ENCODE measurements around the gene MLLT1.

DNA sequence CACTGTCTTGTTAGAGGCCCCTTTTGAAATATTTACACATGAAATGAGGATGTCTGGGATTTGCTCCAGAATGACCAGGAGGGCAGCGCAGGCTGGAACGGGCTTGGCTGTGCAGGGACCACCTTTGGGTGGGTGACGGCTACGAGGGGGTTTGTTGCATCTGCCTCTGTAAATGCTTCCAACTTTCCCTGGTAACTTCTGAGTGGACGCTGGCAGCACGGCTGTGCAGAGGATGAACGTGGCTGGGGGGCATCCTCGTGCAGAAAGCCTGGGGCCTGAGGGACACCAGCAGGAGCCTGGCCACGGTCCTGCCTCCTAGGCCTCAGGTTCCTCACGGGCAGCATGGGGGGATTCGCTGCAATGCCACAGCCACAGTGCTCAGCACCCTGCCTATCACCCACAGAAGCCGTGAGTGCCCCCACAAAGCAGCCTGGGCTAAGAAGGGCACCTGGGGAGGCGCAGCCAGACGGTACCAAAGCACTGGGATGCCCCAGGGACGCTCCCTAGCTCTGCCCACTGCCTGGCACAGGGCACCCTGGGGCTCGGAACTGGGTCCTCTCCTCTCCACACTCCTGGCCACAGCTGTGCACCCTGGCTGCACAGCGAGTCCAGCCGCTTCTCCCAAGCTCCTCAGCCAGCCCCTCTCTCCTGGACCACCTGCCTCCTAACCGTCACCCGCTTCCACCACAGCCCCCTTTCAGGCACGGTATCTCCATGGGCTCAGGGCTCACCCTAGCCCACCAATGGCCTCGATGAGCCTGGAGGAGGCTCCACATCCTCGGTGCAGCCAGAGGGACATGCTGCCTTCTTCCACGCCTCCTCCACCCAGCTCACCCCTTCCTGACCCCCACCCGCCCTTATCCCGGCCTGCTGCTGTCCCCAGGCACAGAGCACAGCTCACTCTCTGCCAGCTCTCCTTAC, 44.5 kb downstream of the MLLT1 start:
- TF ChIP-seq, protein P1, sequence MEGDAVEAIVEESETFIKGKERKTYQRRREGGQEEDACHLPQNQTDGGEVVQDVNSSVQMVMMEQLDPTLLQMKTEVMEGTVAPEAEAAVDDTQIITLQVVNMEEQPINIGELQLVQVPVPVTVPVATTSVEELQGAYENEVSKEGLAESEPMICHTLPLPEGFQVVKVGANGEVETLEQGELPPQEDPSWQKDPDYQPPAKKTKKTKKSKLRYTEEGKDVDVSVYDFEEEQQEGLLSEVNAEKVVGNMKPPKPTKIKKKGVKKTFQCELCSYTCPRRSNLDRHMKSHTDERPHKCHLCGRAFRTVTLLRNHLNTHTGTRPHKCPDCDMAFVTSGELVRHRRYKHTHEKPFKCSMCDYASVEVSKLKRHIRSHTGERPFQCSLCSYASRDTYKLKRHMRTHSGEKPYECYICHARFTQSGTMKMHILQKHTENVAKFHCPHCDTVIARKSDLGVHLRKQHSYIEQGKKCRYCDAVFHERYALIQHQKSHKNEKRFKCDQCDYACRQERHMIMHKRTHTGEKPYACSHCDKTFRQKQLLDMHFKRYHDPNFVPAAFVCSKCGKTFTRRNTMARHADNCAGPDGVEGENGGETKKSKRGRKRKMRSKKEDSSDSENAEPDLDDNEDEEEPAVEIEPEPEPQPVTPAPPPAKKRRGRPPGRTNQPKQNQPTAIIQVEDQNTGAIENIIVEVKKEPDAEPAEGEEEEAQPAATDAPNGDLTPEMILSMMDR (IDR thresholded peaks at IDR 0.05 in 8 of 11, conservative IDR thresholded peaks at IDR 0.05 in 3 of 11) = no peak
- TF ChIP-seq POLR2A (IDR thresholded peaks at IDR 0.05) = no peak
